WTC11 (cell line): ENCODE results near the gene LHFPL6. TPM values are rescaled to one million over a fixed set of nuclear protein-coding genes. Genes with fewer than 3 reads are reported as not detected.

ENCODE experiments used
- ATAC-seq: fragments of 200-7000 bp; cut with Tn5 transposase; 2 replicates; pipeline ENCODE4 v1.10.0; 2021; ENCODE audit warnings: mild to moderate bottlenecking, moderate library complexity
- CTCF ChIA-PET: fragments of 300-600 bp; sonication (Branson Sonifier 250); formaldehyde crosslinking; loops from one replicate; lab custom pipeline; 2021; ENCODE audit warnings: antibody characterized with exemption; lab: Charles Lee
- POLR2A ChIA-PET: fragments of 350-600 bp; sonication (Branson Sonifier 250); formaldehyde crosslinking; loops from one replicate; lab custom pipeline; 2021; ENCODE audit warnings: antibody characterized with exemption; lab: Charles Lee
- DNase-seq: peaks from one replicate; pipeline ENCODE4 v3.0.0; 2021; ENCODE audit warnings: low spot score
- H3K27ac Mint-ChIP-seq: 2 replicates; pipeline ENCODE4 v1.8.0; 2021; ENCODE audit warnings: mixed read lengths
- H3K27me3 Mint-ChIP-seq: 2 replicates; pipeline ENCODE4 v1.8.0; 2021; ENCODE audit warnings: low read depth, mild to moderate bottlenecking, moderate library complexity, mixed read lengths
- H3K36me3 Mint-ChIP-seq: 2 replicates; pipeline ENCODE4 v1.8.0; 2021; ENCODE audit warnings: mixed read lengths
- H3K4me1 Mint-ChIP-seq: 2 replicates; pipeline ENCODE4 v1.8.0; 2022; ENCODE audit warnings: mixed read lengths
- H3K4me3 Mint-ChIP-seq: 2 replicates; pipeline ENCODE4 v1.8.0; 2021; ENCODE audit warnings: mild to moderate bottlenecking, moderate library complexity, mixed read lengths
- H3K9me3 Mint-ChIP-seq: 2 replicates; pipeline ENCODE4 v1.8.0; 2021; ENCODE audit warnings: mixed read lengths
- CREB1 ChIP-seq: sonication (generic); formaldehyde crosslinking; IDR thresholded peaks from 2 replicates; pipeline ENCODE4 v1.8.0; 2023; ENCODE audit warnings: mild to moderate bottlenecking, missing genetic modification reagents
- CREM ChIP-seq: sonication (generic); formaldehyde crosslinking; IDR thresholded peaks from 2 replicates; pipeline ENCODE4 v1.8.1; 2022; ENCODE audit warnings: mild to moderate bottlenecking, missing genetic modification reagents, moderate library complexity
- E2F1 ChIP-seq: sonication (generic); formaldehyde crosslinking; IDR thresholded peaks from 2 replicates; pipeline ENCODE4 v1.8.0; 2022; ENCODE audit warnings: mild to moderate bottlenecking, missing genetic modification reagents
- ERG ChIP-seq: fragments of 250-450 bp; sonication (Bioruptor Pico); IDR thresholded peaks from 2 replicates; pipeline ENCODE4 v1.8.0; 2021; ENCODE audit warnings: mild to moderate bottlenecking
- ESRRA ChIP-seq: sonication (generic); formaldehyde crosslinking; IDR thresholded peaks from 2 replicates; pipeline ENCODE4 v1.8.1; 2022; ENCODE audit warnings: mild to moderate bottlenecking, missing genetic modification reagents, borderline replicate concordance
- GABPB1 ChIP-seq: sonication (generic); formaldehyde crosslinking; IDR thresholded peaks from 2 replicates; pipeline ENCODE4 v1.8.1; 2023; ENCODE audit warnings: mild to moderate bottlenecking, missing genetic modification reagents
- GRHL2 ChIP-seq: fragments of 250-450 bp; sonication (Bioruptor Pico); IDR thresholded peaks from 2 replicates; pipeline ENCODE4 v1.8.0; 2022; ENCODE audit warnings: mild to moderate bottlenecking, moderate library complexity; ENCODE audit not compliant: insufficient replicate concordance, severe bottlenecking
- GTF2I ChIP-seq: fragments of 250-450 bp; sonication (Bioruptor Pico); conservative IDR thresholded peaks from 2 replicates; pipeline ENCODE4 v1.4.0; 2021; ENCODE audit warnings: mild to moderate bottlenecking
- MXD4 ChIP-seq: fragments of 250-450 bp; sonication (Bioruptor Pico); IDR thresholded peaks from 2 replicates; pipeline ENCODE4 v1.8.0; 2021; ENCODE audit warnings: mild to moderate bottlenecking, moderate library complexity, borderline replicate concordance
- NFATC4 ChIP-seq: fragments of 250-450 bp; sonication (Bioruptor Pico); IDR thresholded peaks from 2 replicates; pipeline ENCODE4 v1.9.0; 2021; ENCODE audit warnings: mild to moderate bottlenecking
- SP1 ChIP-seq: sonication (generic); formaldehyde crosslinking; conservative IDR thresholded peaks from 2 replicates; pipeline ENCODE4 v1.8.1; 2022; ENCODE audit warnings: missing genetic modification reagents
- TEAD1 ChIP-seq: sonication (generic); formaldehyde crosslinking; IDR thresholded peaks from 2 replicates; pipeline ENCODE4 v1.8.0; 2022; ENCODE audit warnings: mild to moderate bottlenecking, missing genetic modification reagents
- USF1 ChIP-seq: sonication (generic); formaldehyde crosslinking; IDR thresholded peaks from 2 replicates; pipeline ENCODE4 v1.8.0; 2022; ENCODE audit warnings: mild to moderate bottlenecking, missing genetic modification reagents
- ZBTB21 ChIP-seq: sonication (generic); formaldehyde crosslinking; IDR thresholded peaks from 2 replicates; pipeline ENCODE4 v1.8.1; 2023; ENCODE audit warnings: mild to moderate bottlenecking, missing genetic modification reagents, borderline replicate concordance
- ZNF396 ChIP-seq: fragments of 250-450 bp; sonication (Bioruptor Pico); IDR thresholded peaks from 2 replicates; pipeline ENCODE4 v1.8.0; 2021; ENCODE audit warnings: mild to moderate bottlenecking, moderate library complexity, borderline replicate concordance
- ZNF416 ChIP-seq: fragments of 250-450 bp; sonication (Bioruptor Pico); IDR thresholded peaks from 2 replicates; pipeline ENCODE4 v1.9.0; 2021; ENCODE audit warnings: mild to moderate bottlenecking, inconsistent platforms
- ZNF532 ChIP-seq: fragments of 250-450 bp; sonication (Bioruptor Pico); IDR thresholded peaks from 2 replicates; pipeline ENCODE4 v1.9.0; 2021; ENCODE audit warnings: mild to moderate bottlenecking, borderline replicate concordance
- total RNA-seq: library from RNA; stranded (reverse); gene quantifications from 3 replicates; pipeline ENCODE4 v1.2.3, GENCODE V29; 2021

The LHFPL6 gene
- total RNA-seq, 1 experiment from 2014 or later: 4.5 TPM

DNA sequence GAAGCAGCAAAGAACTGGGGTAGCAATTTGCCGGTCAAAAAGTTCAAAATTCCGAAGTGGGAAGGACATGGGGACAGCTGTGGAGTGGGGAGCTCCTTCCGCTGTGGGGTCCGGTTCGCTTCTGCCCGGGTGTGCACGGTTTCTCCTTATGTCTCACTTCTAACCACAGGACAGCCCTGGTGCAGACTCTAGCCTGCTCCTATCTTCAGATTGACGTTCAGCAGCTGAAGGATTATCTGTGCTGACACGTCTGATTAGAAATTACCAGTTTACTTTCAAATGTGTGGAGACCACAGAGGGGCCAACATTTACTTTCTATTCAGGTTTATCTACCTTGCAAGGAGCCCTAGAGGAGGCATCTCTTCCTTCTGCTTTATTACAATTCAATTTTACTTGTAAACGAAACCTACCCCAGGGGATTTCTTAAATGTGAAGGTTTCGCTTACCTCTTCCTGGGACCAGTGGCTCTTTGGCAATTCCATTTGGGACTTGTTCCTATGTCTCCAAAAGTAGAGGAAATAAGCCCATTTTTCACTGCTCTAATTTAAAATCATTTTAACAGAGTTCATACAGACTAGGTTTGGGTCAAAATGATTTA is 27.3 kb downstream of the LHFPL6 start (continued):
- TF ChIP-seq ERG (CRISPR knock-in tag) (no peak), E2F1 (CRISPR knock-in tag) (no peak), NFATC4 (CRISPR knock-in tag) (no peak), GABPB1 (CRISPR knock-in tag) (no peak), GRHL2 (CRISPR knock-in tag) (no peak), TEAD1 (CRISPR knock-in tag) (no peak), ZNF416 (CRISPR knock-in tag) (no peak), MXD4 (no peak), SP1 (no peak)
- TF ChIP-seq, all 79 proteins: peak for 0

DNA sequence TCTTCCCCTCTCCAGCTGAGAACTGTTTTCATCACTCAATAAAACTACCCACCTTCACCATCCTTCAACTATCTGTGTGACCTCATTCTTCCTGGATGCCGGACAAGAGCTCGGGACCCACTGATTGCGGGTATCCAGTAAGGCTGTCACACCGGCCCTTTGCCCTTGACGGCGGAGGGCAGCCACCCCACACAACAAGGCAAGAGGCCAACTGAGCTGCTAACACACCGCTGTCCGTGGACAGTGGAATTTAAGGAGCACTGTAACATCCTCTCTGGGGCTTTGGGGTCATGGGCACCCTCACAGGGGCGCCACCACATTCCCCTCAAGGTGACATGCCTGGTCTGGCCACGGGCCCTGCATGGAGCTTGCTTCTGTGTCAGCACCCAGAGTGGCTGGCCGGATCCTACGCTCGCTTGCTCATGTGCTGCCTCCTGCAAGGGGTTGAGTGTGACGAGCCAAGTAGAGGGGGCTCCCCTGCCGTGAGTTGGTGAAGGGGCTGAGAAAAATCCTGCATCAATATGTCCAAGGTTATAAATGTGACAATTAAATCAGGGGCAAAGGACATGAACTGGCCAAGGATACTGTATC is 31.4 kb downstream of the LHFPL6 start:
- no peak for DNase-seq
- Mint-ChIP-seq H3K9me3 (no peaks in the 10 kb centered on the region), H3K27ac (no peak overlapping the region; the same call in 1 of the 2 replicates), H3K4me1 (peaks cover 13% of the 10 kb centered on the region), H3K4me3 (no peak overlapping the region), H3K36me3 (no peaks in the 10 kb centered on the region), H3K27me3 (no peaks in the 10 kb centered on the region)
- POLR2A ChIA-PET: no interaction called here
- ATAC-seq: no peak
- CTCF ChIA-PET: interaction anchor here (1.2 kb wide), 1 partner anchor 31 kb away, joined by 3 read pairs; the partner anchor contains the start of gene LHFPL6
- no peak for TF ChIP-seq SP1
- no peak for TF ChIP-seq USF1 (CRISPR knock-in tag)

- no peak overlapping the region; the same call in 1 of the 2 replicates for H3K27ac Mint-ChIP-seq
- peaks cover 33% of the 10 kb centered on the region for H3K4me1 Mint-ChIP-seq
- H3K9me3 Mint-ChIP-seq: no peaks in the 10 kb centered on the region
- no peak overlapping the region for H3K4me3 Mint-ChIP-seq
- CTCF ChIA-PET: interaction anchor here (0.6 kb wide), 1 partner anchor 476 kb away, joined by 3 read pairs; no protein-coding TSS in a partner anchor
- TF ChIP-seq ZBTB21 (CRISPR knock-in tag) (no peak), GTF2I (CRISPR knock-in tag) (no peak), ZNF396 (no peak), CREB1 (CRISPR knock-in tag) (no peak), ESRRA (CRISPR knock-in tag) (no peak), CREM (no peak), ZNF532 (no peak)
- TF ChIP-seq, all 79 proteins: peak for 0
- no peak for ATAC-seq
- Mint-ChIP-seq H3K36me3 (no peaks in the 10 kb centered on the region), H3K27me3 (no peaks in the 10 kb centered on the region)
- DNase-seq: no peak
- POLR2A ChIA-PET: interaction anchor here (0.6 kb wide), 1 partner anchor 17 kb away, joined by 3 read pairs; no protein-coding TSS in a partner anchor
Observed at GRCh38 chr13:39567569-39567968, 35.4 kb downstream of the LHFPL6 start.
